GM12878 (cell line): ENCODE measurements around the gene DCUN1D3. TPM values are rescaled to one million over a fixed set of nuclear protein-coding genes. Genes with fewer than 3 reads are reported as not detected.

ENCODE experiments used
- ATAC-seq: fragments of 200-7000 bp; cut with Tn5 transposase; 3 replicates; pipeline ENCODE4 v1.9.1; 2020; ENCODE audit warnings: mild to moderate bottlenecking, moderate library complexity
- BruUV-seq: library from RNA; stranded (reverse); fragments of 400-500 nt; replicated peaks from 2 replicates; lab custom pipeline; 2021; lab: Mats Ljungman, UMichigan
- CTCF ChIA-PET: fragments of 300-600 bp; sonication (Branson Sonifier 250); formaldehyde crosslinking; extraction: SDS; loops from one replicate; lab custom pipeline; 2021; ENCODE audit warnings: inconsistent platforms; lab: Yijun Ruan, JAX
- POLR2A ChIA-PET: fragments of 350-600 bp; formaldehyde crosslinking; extraction: SDS; loops from one replicate; lab custom pipeline; 2021; ENCODE audit warnings: inconsistent platforms; lab: Charles Lee
- RAD21 ChIA-PET: fragments of 300-600 bp; sonication (Branson Sonifier 250); formaldehyde crosslinking; loops from one replicate; lab custom pipeline; 2023; ENCODE audit warnings: antibody characterized with exemption; ENCODE audit not compliant: unreplicated experiment; lab: Charles Lee
- SMC1A ChIA-PET: fragments of 300-600 bp; sonication (Branson Sonifier 250); formaldehyde crosslinking; loops from one replicate; lab custom pipeline; 2023; ENCODE audit not compliant: unreplicated experiment, uncharacterized antibody; lab: Charles Lee
- DNase-seq: peaks from one replicate; pipeline ENCODE4 v3.0.0-alpha.2; 2011; ENCODE audit warnings: low read depth, low spot score
- FAIRE-seq: peaks from 3 replicates; lab custom pipeline; 2011; peaks lifted over from hg19 to GRCh38; lab: Jason Lieb, UNC
- H2AFZ ChIP-seq: 2 replicates; pipeline ENCODE4 v1.6.0; 2011; ENCODE audit warnings: low read depth, low read length, control low read depth; ENCODE audit not compliant: control insufficient read depth
- H3K27ac ChIP-seq: 2 replicates; pipeline ENCODE4 v1.5.1; 2011; ENCODE audit warnings: control low read depth; ENCODE audit not compliant: control insufficient read depth, insufficient read depth
- H3K27me3 ChIP-seq, 2 experiments: replicated peaks in 1 of 2; 2 replicates each; pipeline versions ENCODE4 v1.6.0 to v1.6.1; 2011; ENCODE audit warnings: low read length in 1 of 2; ENCODE audit not compliant: control insufficient read depth in 2 of 2, insufficient read depth in 2 of 2
- H3K36me3 ChIP-seq, 2 experiments: 2 replicates each; pipeline ENCODE4 v1.5.1; 2011; ENCODE audit warnings: low read length in 1 of 2; ENCODE audit not compliant: control insufficient read depth in 2 of 2, insufficient read depth in 2 of 2
- H3K4me1 ChIP-seq: 2 replicates; pipeline ENCODE4 v1.6.1; 2011; ENCODE audit warnings: mild to moderate bottlenecking, low read length, moderate library complexity, mixed read lengths; ENCODE audit not compliant: control insufficient read depth, insufficient read depth
- H3K4me2 ChIP-seq: 2 replicates; pipeline ENCODE4 v1.6.0; 2011; ENCODE audit warnings: control low read depth; ENCODE audit not compliant: control insufficient read depth, insufficient read depth
- H3K4me3 ChIP-seq: fragments of 200-600 bp; sonication (generic); 2 replicates; pipeline ENCODE4 v1.5.1; 2016
- H3K79me2 ChIP-seq: 2 replicates; pipeline ENCODE4 v1.6.0; 2011; ENCODE audit warnings: low read length; ENCODE audit not compliant: control insufficient read depth, insufficient read depth
- H3K9ac ChIP-seq: 2 replicates; pipeline ENCODE4 v1.8.0; 2011; ENCODE audit warnings: low read length, control low read depth, mixed read lengths; ENCODE audit not compliant: control insufficient read depth, insufficient read depth
- H3K9me3 ChIP-seq: replicated peaks from 3 replicates; pipeline ENCODE4 v1.5.1; 2011; ENCODE audit warnings: mild to moderate bottlenecking, low read length; ENCODE audit not compliant: control insufficient read depth, insufficient read depth
- H4K20me1 ChIP-seq: 2 replicates; pipeline ENCODE4 v1.6.0; 2011; ENCODE audit not compliant: control insufficient read depth, insufficient read depth
- BMI1 ChIP-seq: fragments of 450-650 bp; IDR thresholded peaks from 2 replicates; pipeline ENCODE4 v1.6.1; 2016; ENCODE audit warnings: mild to moderate bottlenecking, moderate library complexity, borderline replicate concordance
- BRCA1 ChIP-seq: IDR thresholded peaks from 2 replicates; pipeline ENCODE4 v1.6.1; 2011; ENCODE audit warnings: low read depth, low read length, improper control_type of control experiment
- FOS ChIP-seq: IDR thresholded peaks from 3 replicates; pipeline ENCODE4 v1.6.1; 2011; ENCODE audit warnings: borderline replicate concordance; ENCODE audit not compliant: insufficient read length; ENCODE audit errors: extremely low read depth
- GATAD2B ChIP-seq: fragments of 450-650 bp; conservative IDR thresholded peaks from 2 replicates; pipeline ENCODE4 v1.6.1; 2017; ENCODE audit warnings: low read depth, mild to moderate bottlenecking, moderate library complexity
- IRF4 ChIP-seq: IDR thresholded peaks from 2 replicates; pipeline ENCODE4 v1.6.1; 2011; ENCODE audit warnings: low read depth, low read length
- JUND ChIP-seq: IDR thresholded peaks from 2 replicates; pipeline ENCODE4 v1.6.1; 2012; ENCODE audit warnings: low read depth, mild to moderate bottlenecking, low read length, improper control_type of control experiment, moderate library complexity
- KLF5 ChIP-seq: fragments of 450-650 bp; IDR thresholded peaks from 2 replicates; pipeline ENCODE4 v1.6.1; 2014; ENCODE audit warnings: mild to moderate bottlenecking; ENCODE audit not compliant: partially characterized antibody
- MEF2B ChIP-seq: fragments of 450-650 bp; IDR thresholded peaks from 2 replicates; pipeline ENCODE4 v1.6.1; 2018; ENCODE audit warnings: mild to moderate bottlenecking, moderate library complexity; ENCODE audit not compliant: partially characterized antibody, poor library complexity, severe bottlenecking
- MXI1 ChIP-seq: fragments of 150-350 bp; IDR thresholded peaks from 2 replicates; pipeline ENCODE4 v1.6.1; 2011; ENCODE audit warnings: low read depth, mild to moderate bottlenecking, inconsistent platforms, low read length, improper control_type of control experiment
- MYC ChIP-seq: IDR thresholded peaks from 2 replicates; pipeline ENCODE4 v1.6.1; 2011; ENCODE audit warnings: mild to moderate bottlenecking, low read length, moderate library complexity, inconsistent platforms; ENCODE audit not compliant: insufficient read depth, insufficient replicate concordance, insufficient read length, severe bottlenecking
- NR2F1 ChIP-seq: fragments of 450-650 bp; conservative IDR thresholded peaks from 2 replicates; pipeline ENCODE4 v1.6.1; 2017; ENCODE audit warnings: mild to moderate bottlenecking
- POU2F2 ChIP-seq: IDR thresholded peaks from 3 replicates; pipeline ENCODE4 v1.6.1; 2011; ENCODE audit warnings: low read depth, mild to moderate bottlenecking, low read length, borderline replicate concordance
- RBBP5 ChIP-seq: fragments of 200-600 bp; sonication (generic); conservative IDR thresholded peaks from 2 replicates; pipeline ENCODE4 v1.6.1; 2016
- RFX5 ChIP-seq: IDR thresholded peaks from 2 replicates; pipeline ENCODE4 v1.6.1; 2011; ENCODE audit warnings: low read depth, low read length, improper control_type of control experiment
- RUNX3 ChIP-seq: IDR thresholded peaks from 2 replicates; pipeline ENCODE4 v1.6.1; 2012; ENCODE audit warnings: low read length, inconsistent platforms
- SMARCA5 ChIP-seq: fragments of 450-650 bp; IDR thresholded peaks from 2 replicates; pipeline ENCODE4 v1.6.1; 2017; ENCODE audit warnings: mild to moderate bottlenecking
- SRF ChIP-seq, 2 experiments: IDR thresholded peaks; 2 replicates each; pipeline ENCODE4 v1.6.1; 2011; ENCODE audit warnings: low read depth in 2 of 2, low read length in 2 of 2, mild to moderate bottlenecking in 1 of 2, moderate library complexity in 1 of 2
- WRNIP1 ChIP-seq: IDR thresholded peaks from 2 replicates; pipeline ENCODE4 v1.6.1; 2011; ENCODE audit warnings: low read depth, low read length, improper control_type of control experiment, borderline replicate concordance
- ZNF24 ChIP-seq: fragments of 450-650 bp; IDR thresholded peaks from 2 replicates; pipeline ENCODE4 v1.6.1; 2017; ENCODE audit warnings: antibody characterized with exemption, mild to moderate bottlenecking
- ZNF274 ChIP-seq: IDR thresholded peaks from one replicate; pipeline ENCODE4 v1.8.0; 2011; ENCODE audit not compliant: insufficient read length, insufficient read depth
- ZNF622 ChIP-seq: fragments of 450-650 bp; IDR thresholded peaks from 2 replicates; pipeline ENCODE4 v1.6.1; 2017; ENCODE audit warnings: mild to moderate bottlenecking, inconsistent platforms
- WGBS: methylation state at CpG from one replicate; pipeline ENCODE4 v1.1.6; 2016; ENCODE audit warnings: low lambda C conversion rate; ENCODE audit not compliant: insufficient replicate concordance, insufficient coverage; ENCODE audit errors: missing lambda C conversion rate; 5-methylcytosine and 5-hydroxymethylcytosine counted together
- in situ Hi-C: fragments of 300-500 bp; cut with MboI; formaldehyde crosslinking; loops from 9 replicates; pipeline ENCODE4 v1.14.3; 2018; ENCODE audit warnings: mixed read lengths
- intact Hi-C: fragments of 100-400 bp; cut with micrococcal nuclease; formaldehyde crosslinking; loops from one replicate; pipeline ENCODE4 v1.14.2; 2022; ENCODE audit not compliant: unreplicated experiment
- polyA plus RNA-seq, 11 experiments: library from polyadenylated mRNA; depleted of rRNA in 4 of 11; unstranded in 6 of 11; stranded (reverse) in 5 of 11; fragments of >200 nt; fragmentation: Nextera tagmentation in 4 of 11; fragmentation: Illumina TruSeq in 1 of 11; extraction: Ambion mirVana in 4 of 11; extraction: Trizol in 1 of 11; gene quantifications; 1 replicate in 1 of 11; 2 replicates in 10 of 11; pipeline versions ENCODE4 v1.2.1 to v1.2.3, GENCODE V29; 2011 to 2016; ENCODE audit warnings: inconsistent platforms in 2 of 11, missing spikeins in 2 of 11, low read depth in 1 of 11
- total RNA-seq, 4 experiments: library from RNA; depleted of rRNA in 3 of 4; stranded (reverse); fragments of >200 nt in 3 of 4; fragmentation: Illumina TruSeq in 1 of 4; extraction: Trizol in 1 of 4; gene quantifications; 2 replicates each; pipeline versions ENCODE4 v1.2.1 to v1.2.3, GENCODE V29; 2013 to 2021

The DCUN1D3 gene
- total and polyA plus RNA-seq, 10 of the 15 experiments (the other 5 are each of a cell fraction or from before 2014, with no cell fraction given), result 0.47 to 4.5 (median 1.9) TPM

DNA sequence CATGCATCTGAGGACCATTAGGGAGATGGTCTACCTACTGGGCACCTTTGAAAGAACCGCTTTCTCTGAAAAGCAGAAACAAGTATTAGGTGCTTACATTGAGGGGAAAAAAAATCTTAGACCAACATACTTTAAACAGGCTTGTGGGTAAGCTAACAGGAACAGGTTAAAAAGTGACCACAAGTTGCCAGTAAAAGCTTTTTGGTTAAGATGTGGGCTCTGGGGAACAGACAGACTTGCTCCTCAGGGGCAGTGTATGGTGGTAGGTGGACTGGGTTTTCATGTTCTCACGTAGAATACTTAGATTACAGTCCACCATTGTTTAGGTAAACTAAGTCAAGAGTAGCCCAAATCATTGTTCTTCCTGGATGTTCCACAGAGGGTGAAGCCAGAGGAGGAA is 52.6 kb downstream of the DCUN1D3 start:
- H4K20me1 ChIP-seq, result no peaks in the 10 kb centered on the region
- ChIA-PET RAD21 (interaction anchor here (0.8 to 2.8 kb wide), 7 partner anchors 27 to 234 kb away, joined by 3 to 11 read pairs (median 5); partner anchors contain the start of genes ERI2 and REXO5), SMC1A (interaction anchor here (0.6 to 3.9 kb wide), 12 partner anchors 10 to 475 kb away, joined by 3 to 20 read pairs (median 4); no protein-coding TSS in a partner anchor), CTCF (interaction anchor here (0.9 to 5.4 kb wide), 11 partner anchors 10 to 453 kb away, joined by 3 to 58 read pairs (median 8); no protein-coding TSS in a partner anchor), POLR2A (no interaction called here)
- H3K9ac ChIP-seq, result no peak overlapping the region
- ATAC-seq, result peak; percentile 25; the same call in 2 of the 3 replicates
- intact Hi-C loops (loop anchor here (5.0 kb wide), 1 partner anchor 40 kb away; the partner anchor contains the start of genes ERI2 and REXO5), in situ Hi-C loops (no loop called here)
- no peak for DNase-seq
- H2AFZ ChIP-seq, result no peak overlapping the region
- H3K27me3 ChIP-seq, result no peaks in the 10 kb centered on the region
- TF ChIP-seq RUNX3 (peak; percentile 26; the same call in 1 of the 2 replicates), WRNIP1 (no peak), MEF2B (peak; percentile 67), SRF (IDR thresholded peaks at IDR 0.05; ENCODE audit: low read depth in 2 of 2, low read length in 2 of 2) (no peak), BMI1 (no peak)
- H3K9me3 ChIP-seq, result no peaks in the 10 kb centered on the region
- 8% methylated on average over 2 of the region's 2 CpGs for WGBS
- no peak overlapping the region for H3K4me3 ChIP-seq
- no peak for FAIRE-seq
- no peak overlapping the region for H3K27ac ChIP-seq
- H3K4me2 ChIP-seq, result no peak overlapping the region
- BruUV-seq, result no TSS peak
- peaks cover 6% of the 10 kb centered on the region in 2 experiments; a peak in 3 of 4 replicates for H3K36me3 ChIP-seq
- no peaks in the 10 kb centered on the region for H3K4me1 ChIP-seq
- no peaks in the 10 kb centered on the region for H3K79me2 ChIP-seq

GRCh38 chr16:20846551-20846950 is 53.6 kb downstream of the DCUN1D3 start:
- ChIA-PET POLR2A (no interaction called here), RAD21 (interaction anchor here (0.7 to 2.7 kb wide), 5 partner anchors 27 to 238 kb away, joined by 3 to 6 read pairs (median 4); no protein-coding TSS in a partner anchor), SMC1A (interaction anchor here (1.0 to 2.8 kb wide), 5 partner anchors 28 to 342 kb away, joined by 3 to 13 read pairs (median 5); no protein-coding TSS in a partner anchor), CTCF (interaction anchor here (0.9 to 5.4 kb wide), 3 partner anchors 11 to 239 kb away, joined by 3 to 58 read pairs (median 3); no protein-coding TSS in a partner anchor)
- no peak overlapping the region for H2AFZ ChIP-seq
- H3K4me2 ChIP-seq, result no peak overlapping the region
- H3K36me3 ChIP-seq, result peaks cover 5 to 6% of the 10 kb centered on the region in 2 experiments; a peak in 3 of 4 replicates
- no peak overlapping the region for H3K9ac ChIP-seq
- no peak overlapping the region for H3K4me3 ChIP-seq
- no peak overlapping the region for H3K27ac ChIP-seq
- no peaks in the 10 kb centered on the region for H4K20me1 ChIP-seq
- intact Hi-C loops, result loop anchor here (5.0 kb wide), 1 partner anchor 39 kb away; the partner anchor contains the start of genes ERI2 and REXO5
- no peaks in the 10 kb centered on the region for H3K27me3 ChIP-seq
- H3K79me2 ChIP-seq, result no peaks in the 10 kb centered on the region
- H3K9me3 ChIP-seq, result no peaks in the 10 kb centered on the region
- BruUV-seq, result no TSS peak
- ATAC-seq (no peak), DNase-seq (no peak), FAIRE-seq (no peak)
- in situ Hi-C loops, result no loop called here
- no peaks in the 10 kb centered on the region for H3K4me1 ChIP-seq
- TF ChIP-seq BRCA1 (no peak), MXI1 (no peak), GATAD2B (no peak), POU2F2 (no peak), ZNF622 (no peak), ZNF24 (no peak), MYC (no peak), ZNF274 (no peak), KLF5 (no peak), RBBP5 (no peak), NR2F1 (no peak), FOS (no peak), RFX5 (no peak), IRF4 (no peak), JUND (no peak), SMARCA5 (no peak)
